GM18951 (cell line): ENCODE data around the gene LDHAL6B.

ENCODE experiments used
- POLR2A ChIP-seq: IDR thresholded peaks from 4 replicates; pipeline ENCODE4 v1.6.1; 2011; ENCODE audit warnings: mild to moderate bottlenecking; ENCODE audit not compliant: insufficient read length, insufficient read depth; ENCODE audit errors: extremely low read depth
- in situ Hi-C: fragments of 300-500 bp; cut with MboI; formaldehyde crosslinking; loops from one replicate; pipeline ENCODE4 v1.12.0; 2022; ENCODE audit warnings: low sequenced_read_pairs, mixed read lengths, inconsistent platforms; ENCODE audit not compliant: unreplicated experiment

The LDHAL6B gene

DNA sequence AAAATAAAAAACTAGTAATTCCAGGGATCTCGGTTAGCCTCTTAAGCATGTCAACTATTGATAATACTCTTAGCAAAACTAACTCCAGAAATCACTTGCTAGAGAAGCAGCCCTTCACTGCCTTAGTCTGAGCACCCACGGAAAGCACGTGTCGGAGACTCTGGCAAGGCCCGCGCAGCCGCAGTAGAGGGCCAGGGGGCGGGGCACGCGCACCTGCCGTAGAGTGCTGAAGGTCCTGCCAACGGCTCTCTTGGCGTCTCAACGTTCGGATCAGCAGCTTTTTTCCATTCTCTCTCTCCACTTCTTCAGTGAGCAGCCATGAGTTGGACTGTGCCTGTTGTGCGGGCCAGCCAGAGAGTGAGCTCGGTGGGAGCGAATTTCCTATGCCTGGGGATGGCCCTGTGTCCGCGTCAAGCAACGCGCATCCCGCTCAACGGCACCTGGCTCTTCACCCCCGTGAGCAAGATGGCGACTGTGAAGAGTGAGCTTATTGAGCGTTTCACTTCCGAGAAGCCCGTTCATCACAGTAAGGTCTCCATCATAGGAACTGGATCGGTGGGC lies at the start of gene LDHAL6B:
Gene LDHAL6B, plus strand, starts transcription at position 221 of the 561 bp plus-strand sequence. Its CDS starts 98 bp downstream, at position 319.
- TF ChIP-seq POLR2A = no peak
- in situ Hi-C loops = no loop called here

DNA sequence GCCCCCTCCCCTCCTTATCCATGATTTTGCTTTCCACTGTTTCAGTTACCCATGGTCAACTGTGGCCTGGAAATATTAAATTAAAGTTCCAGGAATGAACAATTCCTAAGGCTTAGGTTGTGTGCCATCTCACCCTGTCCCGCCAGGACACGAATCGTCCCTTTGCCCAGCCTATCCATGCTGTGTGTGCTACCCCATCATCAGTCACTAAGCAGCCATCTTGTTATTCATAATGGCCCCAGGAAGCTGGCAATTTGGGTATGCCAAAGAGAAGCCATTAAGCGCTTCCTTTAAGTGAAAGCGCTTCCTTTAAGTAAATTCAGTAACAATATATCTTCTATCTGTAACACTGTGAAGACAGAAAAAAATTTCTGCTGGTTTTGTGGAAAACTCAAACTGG lies 49.2 kb upstream of the LDHAL6B start:
- no peak for TF ChIP-seq POLR2A
- in situ Hi-C loops = loop anchor here (25.0 kb wide), 1 partner anchor 330 kb away; no protein-coding TSS in a partner anchor

DNA sequence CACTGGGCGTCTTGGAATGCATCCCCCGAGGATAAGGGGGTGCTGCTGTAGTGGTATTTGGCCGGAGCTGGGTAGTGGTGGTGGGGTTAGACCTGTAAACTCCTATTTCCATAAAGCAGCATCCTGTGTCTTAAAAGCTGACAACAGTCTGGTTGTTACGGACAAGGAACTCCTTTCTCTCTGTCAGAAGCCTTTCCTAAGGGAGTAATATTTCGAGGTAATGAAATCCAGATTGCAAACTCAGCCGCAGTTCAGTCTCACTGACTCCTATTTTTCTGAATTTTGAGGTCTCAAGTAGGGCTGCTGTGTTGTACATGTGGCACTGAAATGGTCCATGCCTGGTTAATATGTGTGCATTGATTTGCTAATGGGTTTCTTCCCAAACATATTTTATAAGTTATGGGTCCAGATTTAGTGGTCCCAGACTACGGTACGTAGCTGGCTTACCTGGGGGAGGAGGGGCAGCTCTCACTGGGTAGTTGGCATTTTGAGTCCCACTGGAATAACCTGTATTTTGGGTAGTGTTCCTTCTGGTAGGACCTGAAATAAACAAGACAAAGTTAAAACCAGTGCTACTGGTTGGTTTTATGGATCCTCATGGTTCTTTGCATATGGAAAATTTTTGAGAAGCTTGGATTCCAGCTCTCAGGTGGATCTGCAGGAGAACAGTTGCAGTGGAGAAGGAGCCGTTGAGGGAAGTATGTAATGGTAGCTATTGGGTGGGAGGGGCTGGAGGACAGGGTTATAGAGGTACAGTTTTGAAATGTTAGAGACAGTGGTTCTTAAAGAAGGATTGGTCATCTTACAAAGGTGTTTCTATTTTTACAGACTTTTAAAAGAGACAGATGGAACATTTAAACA lies 48.6 kb upstream of the LDHAL6B start:
- no peak for TF ChIP-seq POLR2A
- in situ Hi-C loops = loop anchor here (25.0 kb wide), 1 partner anchor 329 kb away; no protein-coding TSS in a partner anchor

DNA sequence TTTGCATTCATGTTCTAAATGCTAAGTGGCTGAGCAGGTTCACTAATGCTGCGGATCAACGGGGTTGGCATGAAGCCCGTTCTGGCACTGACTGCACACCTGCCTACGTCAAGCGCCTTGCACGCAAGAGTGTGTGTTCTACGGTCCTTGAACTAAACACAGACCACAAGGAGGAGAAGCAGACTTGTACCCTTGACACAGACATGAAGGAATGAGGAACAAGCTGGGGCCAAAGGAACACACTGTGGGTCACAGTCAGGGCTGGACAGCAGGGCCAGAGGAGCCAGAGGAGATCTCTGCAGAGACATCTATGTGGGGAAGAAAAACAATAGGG lies 48.0 kb upstream of the LDHAL6B start:
- TF ChIP-seq POLR2A = no peak
- in situ Hi-C loops = loop anchor here (25.0 kb wide), 1 partner anchor 329 kb away; no protein-coding TSS in a partner anchor

DNA sequence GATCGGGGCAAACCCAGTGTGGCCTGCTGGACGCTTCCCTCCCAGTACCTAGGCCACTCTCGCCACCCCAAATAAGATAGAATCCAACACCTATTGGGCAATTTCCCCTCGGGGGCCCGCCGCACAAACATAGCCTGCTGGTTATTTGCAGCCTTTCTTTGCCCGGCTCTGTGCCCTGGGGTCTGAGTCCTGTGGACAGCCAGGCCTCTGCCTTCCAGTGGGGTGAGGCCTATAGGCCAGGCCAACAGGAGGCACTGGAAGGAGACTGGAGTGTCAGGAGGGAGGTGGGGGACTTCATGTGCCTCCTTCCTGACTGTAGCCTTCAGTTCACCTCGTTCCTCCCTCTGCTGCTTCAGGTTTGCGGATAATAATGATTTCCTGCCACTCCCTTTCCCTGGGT lies 47.4 kb upstream of the LDHAL6B start:
- in situ Hi-C loops = loop anchor here (25.0 kb wide), 1 partner anchor 328 kb away; no protein-coding TSS in a partner anchor
- TF ChIP-seq POLR2A = no peak

DNA sequence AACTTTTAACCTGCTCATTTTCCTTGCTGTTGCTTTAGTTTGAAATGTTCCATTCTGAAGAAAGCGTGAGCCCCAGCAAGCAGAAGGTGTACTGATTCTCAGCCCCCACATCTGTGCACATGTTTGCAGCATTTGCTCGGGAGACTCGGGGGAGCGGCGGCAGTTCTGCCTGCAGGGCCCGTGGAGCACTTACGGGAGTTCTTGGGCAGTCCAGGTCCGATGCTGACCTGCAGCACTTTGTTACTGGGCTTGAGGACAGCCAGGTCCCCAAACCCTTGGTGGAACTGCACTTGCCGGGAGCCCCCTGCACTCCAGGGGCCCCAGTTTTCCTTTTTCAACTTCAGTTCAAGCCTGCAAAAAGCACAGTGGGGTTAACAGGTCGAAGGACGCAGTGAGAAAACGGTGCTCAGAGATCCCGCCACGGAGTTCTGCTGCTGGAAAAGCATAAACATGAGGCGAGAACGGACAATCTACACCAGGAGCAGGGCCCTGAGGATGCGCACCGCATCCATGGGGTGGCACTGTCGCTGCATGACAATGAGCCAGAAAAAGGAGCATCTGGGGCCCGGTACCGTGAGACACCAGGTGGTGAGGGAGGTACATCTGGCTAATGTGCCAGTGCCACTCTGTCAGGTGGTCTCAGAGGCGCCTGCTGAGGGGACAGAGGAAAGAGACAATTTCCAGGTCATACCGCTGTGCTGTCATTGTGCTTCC lies 45.6 kb upstream of the LDHAL6B start:
- in situ Hi-C loops = loop anchor here (25.0 kb wide), 1 partner anchor 326 kb away; no protein-coding TSS in a partner anchor
- no peak for TF ChIP-seq POLR2A

DNA sequence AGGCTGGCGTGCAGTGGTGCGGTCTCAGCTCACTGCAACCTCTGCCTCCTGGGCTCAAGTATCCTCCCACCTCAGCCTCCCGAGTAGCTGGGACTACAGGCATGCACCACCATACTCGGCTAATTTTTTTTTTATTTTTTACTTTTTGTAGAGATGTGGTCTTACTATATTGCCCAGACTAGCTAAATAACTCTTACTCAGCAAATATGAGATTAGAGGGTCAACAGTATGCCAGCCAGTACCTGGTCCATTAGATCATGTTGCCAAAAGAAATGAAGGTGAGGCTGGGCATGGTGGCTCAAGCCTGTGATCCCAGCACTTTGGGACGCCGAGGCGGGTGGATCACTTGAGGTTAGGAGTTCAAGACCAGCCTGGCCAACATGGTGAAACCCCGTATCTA lies 44.6 kb upstream of the LDHAL6B start:
- in situ Hi-C loops = loop anchor here (25.0 kb wide), 1 partner anchor 325 kb away; no protein-coding TSS in a partner anchor

DNA sequence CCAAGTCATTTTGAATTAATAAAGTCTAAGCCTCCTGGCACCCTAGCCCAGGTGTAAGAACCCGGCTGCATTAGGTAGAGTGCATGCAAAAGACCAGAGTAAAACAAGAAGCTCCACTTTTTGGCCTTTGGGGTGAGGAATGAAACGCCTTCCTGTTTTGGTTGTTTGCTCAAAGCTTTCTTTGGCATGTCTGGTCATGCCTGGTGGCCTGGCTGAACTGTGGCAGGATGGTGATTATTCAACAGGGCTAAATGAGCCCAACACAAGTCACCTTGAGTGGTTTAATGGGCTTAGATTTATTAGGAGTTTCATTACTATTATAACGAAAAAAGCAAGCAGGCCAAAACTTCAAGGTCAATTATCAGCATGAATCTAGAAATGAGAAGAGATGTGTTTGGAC lies 40.9 kb upstream of the LDHAL6B start:
- in situ Hi-C loops = loop anchor here (25.0 kb wide), 1 partner anchor 322 kb away; no protein-coding TSS in a partner anchor
- TF ChIP-seq POLR2A = no peak

DNA sequence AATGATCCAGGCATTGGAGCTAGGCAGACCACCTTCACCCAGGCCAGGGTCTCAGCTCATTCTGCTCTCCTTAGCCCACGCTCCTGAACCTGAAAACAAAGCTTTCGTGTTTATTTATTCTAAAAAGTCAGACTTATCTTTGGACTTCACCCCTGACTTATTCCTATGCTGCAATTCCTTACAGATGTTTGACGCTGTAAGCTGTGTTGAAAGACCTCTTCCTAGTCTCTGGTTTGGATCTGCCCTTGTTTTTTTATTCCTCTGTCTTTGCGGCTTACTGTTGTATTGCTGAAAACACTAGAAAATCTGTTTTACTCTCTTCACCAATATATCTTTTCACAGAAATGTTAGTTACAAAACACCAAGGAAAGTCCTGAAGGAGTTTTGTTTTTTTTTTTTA lies 40.5 kb upstream of the LDHAL6B start:
- in situ Hi-C loops = loop anchor here (25.0 kb wide), 1 partner anchor 321 kb away; no protein-coding TSS in a partner anchor
- TF ChIP-seq POLR2A = no peak

DNA sequence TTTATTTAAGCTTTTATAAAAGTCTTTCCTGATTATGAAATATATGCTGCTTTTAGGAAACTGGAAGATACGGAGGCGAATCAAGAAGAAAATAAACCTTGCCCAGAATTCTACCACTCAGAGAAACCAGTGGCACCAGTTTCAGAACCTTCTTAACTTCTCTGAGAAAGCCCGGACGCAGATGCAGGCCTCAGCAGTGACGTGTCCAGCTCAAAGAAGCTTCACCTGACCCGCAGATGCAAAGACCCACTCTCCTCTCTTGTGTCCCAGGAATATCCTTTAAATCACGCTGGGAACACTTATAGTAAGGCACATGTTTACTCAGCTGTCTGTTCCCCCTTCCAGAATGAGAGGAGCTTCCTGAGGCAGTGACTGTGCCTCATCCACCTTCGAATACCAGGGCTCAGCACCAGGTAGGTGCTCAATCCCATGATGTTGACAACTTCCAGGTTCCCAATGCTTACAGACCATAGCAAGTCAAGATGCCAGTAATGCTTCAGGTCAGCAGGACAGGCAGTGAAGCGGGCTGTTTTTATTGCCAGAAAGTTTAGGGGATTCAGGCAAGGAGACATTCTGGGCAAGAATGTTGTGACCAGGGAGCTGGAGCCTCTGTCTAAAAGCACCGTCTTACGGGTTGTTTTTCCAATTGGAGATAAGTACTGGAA lies 39.9 kb upstream of the LDHAL6B start:
- in situ Hi-C loops = loop anchor here (25.0 kb wide), 1 partner anchor 321 kb away; no protein-coding TSS in a partner anchor

DNA sequence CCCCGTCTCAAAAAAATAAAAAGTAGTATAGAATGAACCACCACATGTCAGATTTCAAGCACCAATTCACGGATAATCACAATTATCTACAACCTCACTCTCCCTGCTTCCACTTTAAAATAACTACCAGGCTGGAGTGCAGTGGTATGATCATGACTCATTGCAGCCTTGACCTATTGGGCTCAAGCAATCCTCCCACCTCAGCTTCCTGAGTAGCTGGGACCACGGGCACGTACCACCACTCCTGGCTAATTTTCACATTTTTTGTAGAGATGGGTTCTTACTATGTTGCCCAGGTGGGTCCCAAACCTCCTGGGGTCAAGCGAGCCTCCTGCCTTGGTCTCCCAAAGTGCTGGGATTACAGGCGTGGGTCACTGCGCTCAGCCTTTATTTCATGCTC lies 38.1 kb upstream of the LDHAL6B start:
- no peak for TF ChIP-seq POLR2A
- in situ Hi-C loops = loop anchor here (25.0 kb wide), 1 partner anchor 319 kb away; no protein-coding TSS in a partner anchor

More for the DNA sequence above, 39.9 kb upstream of the LDHAL6B start:
- TF ChIP-seq POLR2A = no peak

DNA sequence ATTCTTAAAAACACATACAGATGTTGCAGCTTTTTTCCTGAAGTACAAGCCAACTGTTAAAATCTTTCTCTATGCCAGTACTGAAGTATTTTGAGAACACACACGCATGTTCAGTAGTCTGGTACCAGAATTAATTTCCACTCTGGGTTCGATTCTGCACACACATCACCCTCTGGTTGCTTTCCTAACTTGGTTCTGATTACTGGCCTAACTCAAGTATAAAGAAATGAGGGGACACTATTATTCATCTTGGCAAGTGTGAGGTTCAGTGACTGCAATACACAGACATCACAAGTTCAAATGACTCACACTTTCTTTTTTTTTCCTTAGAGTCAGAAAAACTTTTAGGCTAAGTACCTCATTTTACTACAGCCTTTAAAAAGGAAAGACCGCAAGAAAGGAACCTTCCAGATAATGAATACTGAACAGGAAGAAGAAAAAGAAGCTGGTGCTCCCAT lies 37.4 kb upstream of the LDHAL6B start:
- no peak for TF ChIP-seq POLR2A
- in situ Hi-C loops = loop anchor here (25.0 kb wide), 1 partner anchor 318 kb away; no protein-coding TSS in a partner anchor
